GM12878 (cell line): ENCODE measurements around the gene ADGRG1. TPM values are rescaled to one million over a fixed set of nuclear protein-coding genes. Genes with fewer than 3 reads are reported as not detected.
"Not testable (repeated sequence)": the region's sequence is repeated elsewhere in the genome, so short reads cannot be mapped to it uniquely, and the experiment has no call there.

Experiments
- ATAC-seq: fragments of 200-7000 bp; cut with Tn5 transposase; 3 replicates; pipeline ENCODE4 v1.9.1; 2020; ENCODE audit warnings: mild to moderate bottlenecking, moderate library complexity
- BruUV-seq: library from RNA; stranded (reverse); fragments of 400-500 nt; replicated peaks from 2 replicates; lab custom pipeline; 2021; lab: Mats Ljungman, UMichigan
- CTCF ChIA-PET: fragments of 300-600 bp; sonication (Branson Sonifier 250); formaldehyde crosslinking; extraction: SDS; loops from one replicate; lab custom pipeline; 2021; ENCODE audit warnings: inconsistent platforms; lab: Yijun Ruan, JAX
- POLR2A ChIA-PET: fragments of 350-600 bp; formaldehyde crosslinking; extraction: SDS; loops from one replicate; lab custom pipeline; 2021; ENCODE audit warnings: inconsistent platforms; lab: Charles Lee
- RAD21 ChIA-PET: fragments of 300-600 bp; sonication (Branson Sonifier 250); formaldehyde crosslinking; loops from one replicate; lab custom pipeline; 2023; ENCODE audit warnings: antibody characterized with exemption; ENCODE audit not compliant: unreplicated experiment; lab: Charles Lee
- SMC1A ChIA-PET: fragments of 300-600 bp; sonication (Branson Sonifier 250); formaldehyde crosslinking; loops from one replicate; lab custom pipeline; 2023; ENCODE audit not compliant: unreplicated experiment, uncharacterized antibody; lab: Charles Lee
- DNase-seq: peaks from one replicate; pipeline ENCODE4 v3.0.0-alpha.2; 2011; ENCODE audit warnings: low read depth, low spot score
- FAIRE-seq: peaks from 3 replicates; lab custom pipeline; 2011; peaks lifted over from hg19 to GRCh38; lab: Jason Lieb, UNC
- H2AFZ ChIP-seq: 2 replicates; pipeline ENCODE4 v1.6.0; 2011; ENCODE audit warnings: low read depth, low read length, control low read depth; ENCODE audit not compliant: control insufficient read depth
- H3K27ac ChIP-seq: 2 replicates; pipeline ENCODE4 v1.5.1; 2011; ENCODE audit warnings: control low read depth; ENCODE audit not compliant: control insufficient read depth, insufficient read depth
- H3K27me3 ChIP-seq, 2 experiments: replicated peaks in 1 of 2; 2 replicates each; pipeline versions ENCODE4 v1.6.0 to v1.6.1; 2011; ENCODE audit warnings: low read length in 1 of 2; ENCODE audit not compliant: control insufficient read depth in 2 of 2, insufficient read depth in 2 of 2
- H3K36me3 ChIP-seq, 2 experiments: 2 replicates each; pipeline ENCODE4 v1.5.1; 2011; ENCODE audit warnings: low read length in 1 of 2; ENCODE audit not compliant: control insufficient read depth in 2 of 2, insufficient read depth in 2 of 2
- H3K4me1 ChIP-seq: 2 replicates; pipeline ENCODE4 v1.6.1; 2011; ENCODE audit warnings: mild to moderate bottlenecking, low read length, moderate library complexity, mixed read lengths; ENCODE audit not compliant: control insufficient read depth, insufficient read depth
- H3K4me2 ChIP-seq: 2 replicates; pipeline ENCODE4 v1.6.0; 2011; ENCODE audit warnings: control low read depth; ENCODE audit not compliant: control insufficient read depth, insufficient read depth
- H3K4me3 ChIP-seq: fragments of 200-600 bp; sonication (generic); 2 replicates; pipeline ENCODE4 v1.5.1; 2016
- H3K79me2 ChIP-seq: 2 replicates; pipeline ENCODE4 v1.6.0; 2011; ENCODE audit warnings: low read length; ENCODE audit not compliant: control insufficient read depth, insufficient read depth
- H3K9ac ChIP-seq: 2 replicates; pipeline ENCODE4 v1.8.0; 2011; ENCODE audit warnings: low read length, control low read depth, mixed read lengths; ENCODE audit not compliant: control insufficient read depth, insufficient read depth
- H3K9me3 ChIP-seq: replicated peaks from 3 replicates; pipeline ENCODE4 v1.5.1; 2011; ENCODE audit warnings: mild to moderate bottlenecking, low read length; ENCODE audit not compliant: control insufficient read depth, insufficient read depth
- H4K20me1 ChIP-seq: 2 replicates; pipeline ENCODE4 v1.6.0; 2011; ENCODE audit not compliant: control insufficient read depth, insufficient read depth
- ETV6 ChIP-seq, 2 experiments: fragments of 450-650 bp in 1 of 2; IDR thresholded peaks in 1 of 2; conservative IDR thresholded peaks in 1 of 2; 2 replicates each; pipeline ENCODE4 v1.6.1; 2014; ENCODE audit warnings: antibody characterized with exemption in 1 of 2, borderline replicate concordance in 1 of 2, low read depth in 1 of 2, mild to moderate bottlenecking in 1 of 2, moderate library complexity in 1 of 2
- KAT2A ChIP-seq: conservative IDR thresholded peaks from 2 replicates; pipeline ENCODE4 v1.6.1; 2011; ENCODE audit warnings: low read depth, low read length; ENCODE audit not compliant: control insufficient read depth
- MYC ChIP-seq: IDR thresholded peaks from 2 replicates; pipeline ENCODE4 v1.6.1; 2011; ENCODE audit warnings: mild to moderate bottlenecking, low read length, moderate library complexity, inconsistent platforms; ENCODE audit not compliant: insufficient read depth, insufficient replicate concordance, insufficient read length, severe bottlenecking
- SPI1 ChIP-seq: IDR thresholded peaks from 2 replicates; pipeline ENCODE4 v1.6.1; 2011; ENCODE audit warnings: low read depth, mild to moderate bottlenecking, low read length, moderate library complexity, borderline replicate concordance; ENCODE audit not compliant: insufficient read depth
- YBX1 ChIP-seq: fragments of 450-650 bp; IDR thresholded peaks from 2 replicates; pipeline ENCODE4 v1.6.1; 2016; ENCODE audit warnings: antibody characterized with exemption
- WGBS: methylation state at CpG from one replicate; pipeline ENCODE4 v1.1.6; 2016; ENCODE audit warnings: low lambda C conversion rate; ENCODE audit not compliant: insufficient replicate concordance, insufficient coverage; ENCODE audit errors: missing lambda C conversion rate; 5-methylcytosine and 5-hydroxymethylcytosine counted together
- in situ Hi-C: fragments of 300-500 bp; cut with MboI; formaldehyde crosslinking; loops from 9 replicates; pipeline ENCODE4 v1.14.3; 2018; ENCODE audit warnings: mixed read lengths
- intact Hi-C: fragments of 100-400 bp; cut with micrococcal nuclease; formaldehyde crosslinking; loops from one replicate; pipeline ENCODE4 v1.14.2; 2022; ENCODE audit not compliant: unreplicated experiment
- polyA plus RNA-seq, 11 experiments: library from polyadenylated mRNA; depleted of rRNA in 4 of 11; unstranded in 6 of 11; stranded (reverse) in 5 of 11; fragments of >200 nt; fragmentation: Nextera tagmentation in 4 of 11; fragmentation: Illumina TruSeq in 1 of 11; extraction: Ambion mirVana in 4 of 11; extraction: Trizol in 1 of 11; gene quantifications; 1 replicate in 1 of 11; 2 replicates in 10 of 11; pipeline versions ENCODE4 v1.2.1 to v1.2.3, GENCODE V29; 2011 to 2016; ENCODE audit warnings: inconsistent platforms in 2 of 11, missing spikeins in 2 of 11, low read depth in 1 of 11
- total RNA-seq, 4 experiments: library from RNA; depleted of rRNA in 3 of 4; stranded (reverse); fragments of >200 nt in 3 of 4; fragmentation: Illumina TruSeq in 1 of 4; extraction: Trizol in 1 of 4; gene quantifications; 2 replicates each; pipeline versions ENCODE4 v1.2.1 to v1.2.3, GENCODE V29; 2013 to 2021

Gene ADGRG1
- total and polyA plus RNA-seq, 10 of the 15 experiments (the other 5 are each of a cell fraction or from before 2014, with no cell fraction given), result 0.07 to 2.0 (median 0.75) TPM

DNA sequence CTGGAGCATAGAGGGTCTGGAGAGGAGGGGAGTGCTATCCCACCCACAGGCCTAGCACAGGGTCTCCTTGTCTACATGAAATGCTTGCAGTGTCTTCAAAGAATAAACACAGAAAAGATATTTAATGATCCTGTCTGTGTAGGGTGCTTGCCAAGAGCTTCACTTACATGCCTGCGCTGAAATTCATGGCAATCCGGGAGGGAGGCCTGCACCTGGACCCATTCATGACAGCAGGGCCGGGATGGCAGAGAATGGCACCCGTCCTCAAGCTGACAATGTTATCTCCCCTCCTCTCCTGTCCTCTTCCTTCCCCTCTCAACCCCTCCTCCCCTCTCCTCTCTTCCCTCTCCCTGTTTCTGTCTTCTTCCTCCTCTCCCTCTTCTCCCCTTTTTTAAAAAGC, 41.8 kb downstream of the ADGRG1 start (continued):
- TF ChIP-seq SPI1 (no peak), KAT2A (no peak), MYC (no peak), ETV6 (conservative IDR thresholded peaks at IDR 0.05 in 1 of 2, IDR thresholded peaks at IDR 0.05 in 1 of 2; ENCODE audit: borderline replicate concordance in 1 of 2, low read depth in 1 of 2) (no peak), YBX1 (no peak)

DNA sequence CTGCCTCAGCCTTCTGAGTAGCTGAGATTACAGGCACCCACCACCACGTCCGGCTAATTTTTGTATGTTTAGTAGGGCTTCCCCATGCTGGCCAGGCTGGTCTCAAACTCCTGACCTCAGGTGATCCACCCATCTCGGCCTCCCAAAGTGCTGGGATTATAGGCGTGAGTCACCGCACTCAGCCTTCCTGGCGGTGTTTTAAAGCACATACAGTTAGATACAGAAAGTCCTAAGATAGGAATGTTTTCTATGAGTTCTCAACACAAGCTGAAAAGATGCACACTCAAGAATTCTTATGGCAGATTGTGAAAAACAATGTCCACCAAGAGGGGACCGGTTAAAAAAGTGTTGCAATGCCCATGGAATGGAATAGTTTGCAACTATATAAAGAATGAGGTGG, 43.0 kb downstream of the ADGRG1 start:
- H3K27ac ChIP-seq, H4K20me1 ChIP-seq, BruUV-seq, intact Hi-C loops, H3K4me3 ChIP-seq, FAIRE-seq, ATAC-seq, in situ Hi-C loops, H3K36me3 ChIP-seq, H3K4me1 ChIP-seq, H3K4me2 ChIP-seq, DNase-seq, H3K79me2 ChIP-seq, POLR2A ChIA-PET, H3K9ac ChIP-seq, H2AFZ ChIP-seq, H3K27me3 ChIP-seq, H3K9me3 ChIP-seq: not testable (repeated sequence)
- SMC1A ChIA-PET, result interaction anchor here (1.1 kb wide), 1 partner anchor 98 kb away, joined by 3 read pairs; no protein-coding TSS in a partner anchor
- CTCF ChIA-PET, result interaction anchor here (0.6 kb wide), 1 partner anchor 26 kb away, joined by 4 read pairs; no protein-coding TSS in a partner anchor
- RAD21 ChIA-PET, result interaction anchor here (1.3 kb wide), 1 partner anchor 96 kb away, joined by 3 read pairs; no protein-coding TSS in a partner anchor
- WGBS, result 36% methylated on average over 7 of the region's 7 CpGs
